ENCODE results near the gene DPYSL5.

- TF ChIP-seq, protein P1, sequence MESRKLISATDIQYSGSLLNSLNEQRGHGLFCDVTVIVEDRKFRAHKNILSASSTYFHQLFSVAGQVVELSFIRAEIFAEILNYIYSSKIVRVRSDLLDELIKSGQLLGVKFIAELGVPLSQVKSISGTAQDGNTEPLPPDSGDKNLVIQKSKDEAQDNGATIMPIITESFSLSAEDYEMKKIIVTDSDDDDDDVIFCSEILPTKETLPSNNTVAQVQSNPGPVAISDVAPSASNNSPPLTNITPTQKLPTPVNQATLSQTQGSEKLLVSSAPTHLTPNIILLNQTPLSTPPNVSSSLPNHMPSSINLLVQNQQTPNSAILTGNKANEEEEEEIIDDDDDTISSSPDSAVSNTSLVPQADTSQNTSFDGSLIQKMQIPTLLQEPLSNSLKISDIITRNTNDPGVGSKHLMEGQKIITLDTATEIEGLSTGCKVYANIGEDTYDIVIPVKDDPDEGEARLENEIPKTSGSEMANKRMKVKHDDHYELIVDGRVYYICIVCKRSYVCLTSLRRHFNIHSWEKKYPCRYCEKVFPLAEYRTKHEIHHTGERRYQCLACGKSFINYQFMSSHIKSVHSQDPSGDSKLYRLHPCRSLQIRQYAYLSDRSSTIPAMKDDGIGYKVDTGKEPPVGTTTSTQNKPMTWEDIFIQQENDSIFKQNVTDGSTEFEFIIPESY (IDR thresholded peaks at IDR 0.05): no peak
- TF ChIP-seq CTCF (IDR thresholded peaks at IDR 0.05; ENCODE audit: low read depth, low read length, missing input control): no peak
- no peak for TF ChIP-seq EGR1 (IDR thresholded peaks at IDR 0.05; ENCODE audit: low read depth in 2 of 2)
- no peak for TF ChIP-seq RXRA (IDR thresholded peaks at IDR 0.05)
- TF ChIP-seq FOXA1 (IDR thresholded peaks at IDR 0.05): no peak
- no peak for TF ChIP-seq REST (IDR thresholded peaks at IDR 0.05)
- TF ChIP-seq GABPA (IDR thresholded peaks at IDR 0.05 in 1 of 2, conservative IDR thresholded peaks at IDR 0.05 in 1 of 2): no peak
- TF ChIP-seq TAF1 (conservative IDR thresholded peaks at IDR 0.05): no peak
- no peak for TF ChIP-seq ATF3 (IDR thresholded peaks at IDR 0.05)
- TF ChIP-seq, protein P2, sequence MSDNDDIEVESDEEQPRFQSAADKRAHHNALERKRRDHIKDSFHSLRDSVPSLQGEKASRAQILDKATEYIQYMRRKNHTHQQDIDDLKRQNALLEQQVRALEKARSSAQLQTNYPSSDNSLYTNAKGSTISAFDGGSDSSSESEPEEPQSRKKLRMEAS (IDR thresholded peaks at IDR 0.05): no peak
- TF ChIP-seq RAD21 (IDR thresholded peaks at IDR 0.05): no peak
- TF ChIP-seq YY1 (IDR thresholded peaks at IDR 0.05): no peak
Observed at GRCh38 chr2:26933431-26934334, 85.8 kb downstream of the DPYSL5 start.

Data from liver (tissue), 3 donors.